ENCODE results near the gene MSL2. TPM values are rescaled to one million over a fixed set of nuclear protein-coding genes. Genes with fewer than 3 reads are reported as not detected.

MSL2 gene
- total and polyA plus RNA-seq, 2 of the 4 experiments (the other 2 are of a cell fraction) = 7.1 to 13.6 TPM

GRCh38 chr3:136196401-136197158 lies 445 bp upstream of the MSL2 start (continued):
- TF ChIP-seq RFX5 (IDR thresholded peaks at IDR 0.05; ENCODE audit: low read depth, low read length) (no peak), FOS (IDR thresholded peaks at IDR 0.05; ENCODE audit: low read depth, low read length) (0 out of 2 replicates have a peak, but pooled peaks have one; percentile 7), MXI1 (IDR thresholded peaks at IDR 0.05; ENCODE audit: borderline replicate concordance, low read depth, low read length) (peak; percentile 95)

Measured in IMR-90 (cell line).